WTC11 (cell line): ENCODE data around the gene ACY1. TPM values are rescaled to one million over a fixed set of nuclear protein-coding genes. Genes with fewer than 3 reads are reported as not detected.

ENCODE experiments used
- ATAC-seq: fragments of 200-7000 bp; cut with Tn5 transposase; 2 replicates; pipeline ENCODE4 v1.10.0; 2021; ENCODE audit warnings: mild to moderate bottlenecking, moderate library complexity
- CTCF ChIA-PET: fragments of 300-600 bp; sonication (Branson Sonifier 250); formaldehyde crosslinking; loops from one replicate; lab custom pipeline; 2021; ENCODE audit warnings: antibody characterized with exemption; lab: Charles Lee
- POLR2A ChIA-PET: fragments of 350-600 bp; sonication (Branson Sonifier 250); formaldehyde crosslinking; loops from one replicate; lab custom pipeline; 2021; ENCODE audit warnings: antibody characterized with exemption; lab: Charles Lee
- DNase-seq: peaks from one replicate; pipeline ENCODE4 v3.0.0; 2021; ENCODE audit warnings: low spot score
- H3K27ac Mint-ChIP-seq: 2 replicates; pipeline ENCODE4 v1.8.0; 2021; ENCODE audit warnings: mixed read lengths
- H3K27me3 Mint-ChIP-seq: 2 replicates; pipeline ENCODE4 v1.8.0; 2021; ENCODE audit warnings: low read depth, mild to moderate bottlenecking, moderate library complexity, mixed read lengths
- H3K36me3 Mint-ChIP-seq: 2 replicates; pipeline ENCODE4 v1.8.0; 2021; ENCODE audit warnings: mixed read lengths
- H3K4me1 Mint-ChIP-seq: 2 replicates; pipeline ENCODE4 v1.8.0; 2022; ENCODE audit warnings: mixed read lengths
- H3K4me3 Mint-ChIP-seq: 2 replicates; pipeline ENCODE4 v1.8.0; 2021; ENCODE audit warnings: mild to moderate bottlenecking, moderate library complexity, mixed read lengths
- H3K9me3 Mint-ChIP-seq: 2 replicates; pipeline ENCODE4 v1.8.0; 2021; ENCODE audit warnings: mixed read lengths
- ESRRA ChIP-seq: sonication (generic); formaldehyde crosslinking; IDR thresholded peaks from 2 replicates; pipeline ENCODE4 v1.8.1; 2022; ENCODE audit warnings: mild to moderate bottlenecking, missing genetic modification reagents, borderline replicate concordance
- ETV6 ChIP-seq: sonication (generic); formaldehyde crosslinking; IDR thresholded peaks from 2 replicates; pipeline ENCODE4 v1.8.1; 2022; ENCODE audit warnings: mild to moderate bottlenecking, missing genetic modification reagents
- JAZF1 ChIP-seq: fragments of 250-450 bp; sonication (Bioruptor Pico); IDR thresholded peaks from 2 replicates; pipeline ENCODE4 v1.9.0; 2021; ENCODE audit warnings: moderate library complexity, mild to moderate bottlenecking, inconsistent platforms
- NR1H2 ChIP-seq: sonication (generic); formaldehyde crosslinking; IDR thresholded peaks from 2 replicates; pipeline ENCODE4 v1.9.0; 2021; ENCODE audit warnings: mild to moderate bottlenecking, moderate library complexity, missing genetic modification reagents
- OVOL2 ChIP-seq: fragments of 250-450 bp; sonication (Bioruptor Pico); IDR thresholded peaks from 2 replicates; pipeline ENCODE4 v1.9.0; 2021; ENCODE audit warnings: mild to moderate bottlenecking, borderline replicate concordance
- PRDM15 ChIP-seq: sonication (generic); formaldehyde crosslinking; IDR thresholded peaks from 2 replicates; pipeline ENCODE4 v1.8.0; 2022; ENCODE audit warnings: missing genetic modification reagents
- RORB ChIP-seq: fragments of 250-450 bp; sonication (Bioruptor Pico); IDR thresholded peaks from 2 replicates; pipeline ENCODE4 v1.9.0; 2021; ENCODE audit warnings: mild to moderate bottlenecking
- ZNF121 ChIP-seq: sonication (generic); formaldehyde crosslinking; IDR thresholded peaks from 2 replicates; pipeline ENCODE4 v1.8.0; 2023; ENCODE audit warnings: missing genetic modification reagents
- ZNF138 ChIP-seq: sonication (generic); formaldehyde crosslinking; conservative IDR thresholded peaks from 2 replicates; pipeline ENCODE4 v1.8.1; 2022; ENCODE audit warnings: mild to moderate bottlenecking, moderate library complexity, missing genetic modification reagents
- ZNF219 ChIP-seq: sonication (generic); formaldehyde crosslinking; IDR thresholded peaks from 2 replicates; pipeline ENCODE4 v1.8.0; 2023; ENCODE audit warnings: missing genetic modification reagents, mild to moderate bottlenecking, borderline replicate concordance
- ZNF512 ChIP-seq: sonication (generic); formaldehyde crosslinking; IDR thresholded peaks from 2 replicates; pipeline ENCODE4 v1.8.1; 2022; ENCODE audit warnings: missing genetic modification reagents, borderline replicate concordance
- ZNF532 ChIP-seq: fragments of 250-450 bp; sonication (Bioruptor Pico); IDR thresholded peaks from 2 replicates; pipeline ENCODE4 v1.9.0; 2021; ENCODE audit warnings: mild to moderate bottlenecking, borderline replicate concordance
- total RNA-seq: library from RNA; stranded (reverse); gene quantifications from 3 replicates; pipeline ENCODE4 v1.2.3, GENCODE V29; 2021
- TF ChIP-seq, protein P1 (sequence below): fragments of 250-450 bp; sonication (Bioruptor Pico); IDR thresholded peaks from 2 replicates; pipeline ENCODE4 v1.9.0; 2021; ENCODE audit warnings: mild to moderate bottlenecking
- TF ChIP-seq, protein P2 (sequence below): sonication (generic); formaldehyde crosslinking; IDR thresholded peaks from 2 replicates; pipeline ENCODE4 v1.8.0; 2023; ENCODE audit warnings: missing genetic modification reagents, mild to moderate bottlenecking, borderline replicate concordance
- TF ChIP-seq, protein P3 (sequence below): sonication (generic); formaldehyde crosslinking; IDR thresholded peaks from 2 replicates; pipeline ENCODE4 v1.8.1; 2023; ENCODE audit warnings: mild to moderate bottlenecking, missing genetic modification reagents, borderline replicate concordance

Gene ACY1
- total RNA-seq, 1 experiment from 2014 or later, result 53.8 TPM

GRCh38 chr3:51947215-51947900, 36.0 kb upstream of the ACY1 start (continued):
- TF ChIP-seq PRDM15 (CRISPR knock-in tag) (no peak), ZNF121 (CRISPR knock-in tag) (no peak), RORB (no peak), ZNF512 (CRISPR knock-in tag) (no peak), OVOL2 (CRISPR knock-in tag) (no peak), JAZF1 (CRISPR knock-in tag) (no peak)
- TF ChIP-seq, all 79 proteins: peak for 0

- DNase-seq (no peak), ATAC-seq (no peak)
- Mint-ChIP-seq H3K27me3 (peaks cover 40% of the 10 kb centered on the region), H3K27ac (no peak overlapping the region), H3K9me3 (no peaks in the 10 kb centered on the region), H3K4me3 (no peak overlapping the region), H3K4me1 (no peaks in the 10 kb centered on the region), H3K36me3 (no peaks in the 10 kb centered on the region)
- POLR2A ChIA-PET, result no interaction called here
- CTCF ChIA-PET, result no interaction called here
- TF ChIP-seq ZNF532 (no peak), ZNF219 (no peak), ETV6 (CRISPR knock-in tag) (no peak), ZNF121 (CRISPR knock-in tag) (no peak), NR1H2 (no peak), ZNF138 (no peak), ESRRA (CRISPR knock-in tag) (no peak)
- TF ChIP-seq, protein P1, sequence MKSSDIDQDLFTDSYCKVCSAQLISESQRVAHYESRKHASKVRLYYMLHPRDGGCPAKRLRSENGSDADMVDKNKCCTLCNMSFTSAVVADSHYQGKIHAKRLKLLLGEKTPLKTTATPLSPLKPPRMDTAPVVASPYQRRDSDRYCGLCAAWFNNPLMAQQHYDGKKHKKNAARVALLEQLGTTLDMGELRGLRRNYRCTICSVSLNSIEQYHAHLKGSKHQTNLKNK (CRISPR knock-in tag), result no peak
- TF ChIP-seq, protein P2, sequence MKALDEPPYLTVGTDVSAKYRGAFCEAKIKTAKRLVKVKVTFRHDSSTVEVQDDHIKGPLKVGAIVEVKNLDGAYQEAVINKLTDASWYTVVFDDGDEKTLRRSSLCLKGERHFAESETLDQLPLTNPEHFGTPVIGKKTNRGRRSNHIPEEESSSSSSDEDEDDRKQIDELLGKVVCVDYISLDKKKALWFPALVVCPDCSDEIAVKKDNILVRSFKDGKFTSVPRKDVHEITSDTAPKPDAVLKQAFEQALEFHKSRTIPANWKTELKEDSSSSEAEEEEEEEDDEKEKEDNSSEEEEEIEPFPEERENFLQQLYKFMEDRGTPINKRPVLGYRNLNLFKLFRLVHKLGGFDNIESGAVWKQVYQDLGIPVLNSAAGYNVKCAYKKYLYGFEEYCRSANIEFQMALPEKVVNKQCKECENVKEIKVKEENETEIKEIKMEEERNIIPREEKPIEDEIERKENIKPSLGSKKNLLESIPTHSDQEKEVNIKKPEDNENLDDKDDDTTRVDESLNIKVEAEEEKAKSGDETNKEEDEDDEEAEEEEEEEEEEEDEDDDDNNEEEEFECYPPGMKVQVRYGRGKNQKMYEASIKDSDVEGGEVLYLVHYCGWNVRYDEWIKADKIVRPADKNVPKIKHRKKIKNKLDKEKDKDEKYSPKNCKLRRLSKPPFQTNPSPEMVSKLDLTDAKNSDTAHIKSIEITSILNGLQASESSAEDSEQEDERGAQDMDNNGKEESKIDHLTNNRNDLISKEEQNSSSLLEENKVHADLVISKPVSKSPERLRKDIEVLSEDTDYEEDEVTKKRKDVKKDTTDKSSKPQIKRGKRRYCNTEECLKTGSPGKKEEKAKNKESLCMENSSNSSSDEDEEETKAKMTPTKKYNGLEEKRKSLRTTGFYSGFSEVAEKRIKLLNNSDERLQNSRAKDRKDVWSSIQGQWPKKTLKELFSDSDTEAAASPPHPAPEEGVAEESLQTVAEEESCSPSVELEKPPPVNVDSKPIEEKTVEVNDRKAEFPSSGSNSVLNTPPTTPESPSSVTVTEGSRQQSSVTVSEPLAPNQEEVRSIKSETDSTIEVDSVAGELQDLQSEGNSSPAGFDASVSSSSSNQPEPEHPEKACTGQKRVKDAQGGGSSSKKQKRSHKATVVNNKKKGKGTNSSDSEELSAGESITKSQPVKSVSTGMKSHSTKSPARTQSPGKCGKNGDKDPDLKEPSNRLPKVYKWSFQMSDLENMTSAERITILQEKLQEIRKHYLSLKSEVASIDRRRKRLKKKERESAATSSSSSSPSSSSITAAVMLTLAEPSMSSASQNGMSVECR (CRISPR knock-in tag), result no peak
- TF ChIP-seq, protein P3, sequence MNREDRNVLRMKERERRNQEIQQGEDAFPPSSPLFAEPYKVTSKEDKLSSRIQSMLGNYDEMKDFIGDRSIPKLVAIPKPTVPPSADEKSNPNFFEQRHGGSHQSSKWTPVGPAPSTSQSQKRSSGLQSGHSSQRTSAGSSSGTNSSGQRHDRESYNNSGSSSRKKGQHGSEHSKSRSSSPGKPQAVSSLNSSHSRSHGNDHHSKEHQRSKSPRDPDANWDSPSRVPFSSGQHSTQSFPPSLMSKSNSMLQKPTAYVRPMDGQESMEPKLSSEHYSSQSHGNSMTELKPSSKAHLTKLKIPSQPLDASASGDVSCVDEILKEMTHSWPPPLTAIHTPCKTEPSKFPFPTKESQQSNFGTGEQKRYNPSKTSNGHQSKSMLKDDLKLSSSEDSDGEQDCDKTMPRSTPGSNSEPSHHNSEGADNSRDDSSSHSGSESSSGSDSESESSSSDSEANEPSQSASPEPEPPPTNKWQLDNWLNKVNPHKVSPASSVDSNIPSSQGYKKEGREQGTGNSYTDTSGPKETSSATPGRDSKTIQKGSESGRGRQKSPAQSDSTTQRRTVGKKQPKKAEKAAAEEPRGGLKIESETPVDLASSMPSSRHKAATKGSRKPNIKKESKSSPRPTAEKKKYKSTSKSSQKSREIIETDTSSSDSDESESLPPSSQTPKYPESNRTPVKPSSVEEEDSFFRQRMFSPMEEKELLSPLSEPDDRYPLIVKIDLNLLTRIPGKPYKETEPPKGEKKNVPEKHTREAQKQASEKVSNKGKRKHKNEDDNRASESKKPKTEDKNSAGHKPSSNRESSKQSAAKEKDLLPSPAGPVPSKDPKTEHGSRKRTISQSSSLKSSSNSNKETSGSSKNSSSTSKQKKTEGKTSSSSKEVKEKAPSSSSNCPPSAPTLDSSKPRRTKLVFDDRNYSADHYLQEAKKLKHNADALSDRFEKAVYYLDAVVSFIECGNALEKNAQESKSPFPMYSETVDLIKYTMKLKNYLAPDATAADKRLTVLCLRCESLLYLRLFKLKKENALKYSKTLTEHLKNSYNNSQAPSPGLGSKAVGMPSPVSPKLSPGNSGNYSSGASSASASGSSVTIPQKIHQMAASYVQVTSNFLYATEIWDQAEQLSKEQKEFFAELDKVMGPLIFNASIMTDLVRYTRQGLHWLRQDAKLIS, result no peak
Observed at GRCh38 chr3:51948016-51948580, 35.2 kb upstream of the ACY1 start.
